Measurements from ENCODE around the gene REEP5.
A peak's percentile ranks its signal among the peaks of the same experiment; 100 is the strongest.

GRCh38 chr5:112917453-112917995 is 4.5 kb downstream of the REEP5 start:
- TF ChIP-seq FOXM1 (IDR thresholded peaks at IDR 0.05; ENCODE audit: low read depth) (no peak), REST (IDR thresholded peaks at IDR 0.05; ENCODE audit: low read depth, low read length) (no peak), TEAD4 (IDR thresholded peaks at IDR 0.05; ENCODE audit: borderline replicate concordance, insufficient read depth) (no peak), TAF1 (IDR thresholded peaks at IDR 0.05; ENCODE audit: borderline replicate concordance, low read depth, low read length) (no peak), USF1 (IDR thresholded peaks at IDR 0.05; ENCODE audit: borderline replicate concordance, low read depth) (no peak), CTCF (IDR thresholded peaks at IDR 0.05) (peak; percentile 43), EP300 (IDR thresholded peaks at IDR 0.05; ENCODE audit: borderline replicate concordance in 1 of 2, low read depth in 1 of 2, low read length in 1 of 2) (no peak)

Data from SK-N-SH (cell line).